ENCODE results near the gene EEFSEC.

- TF ChIP-seq, protein P1, sequence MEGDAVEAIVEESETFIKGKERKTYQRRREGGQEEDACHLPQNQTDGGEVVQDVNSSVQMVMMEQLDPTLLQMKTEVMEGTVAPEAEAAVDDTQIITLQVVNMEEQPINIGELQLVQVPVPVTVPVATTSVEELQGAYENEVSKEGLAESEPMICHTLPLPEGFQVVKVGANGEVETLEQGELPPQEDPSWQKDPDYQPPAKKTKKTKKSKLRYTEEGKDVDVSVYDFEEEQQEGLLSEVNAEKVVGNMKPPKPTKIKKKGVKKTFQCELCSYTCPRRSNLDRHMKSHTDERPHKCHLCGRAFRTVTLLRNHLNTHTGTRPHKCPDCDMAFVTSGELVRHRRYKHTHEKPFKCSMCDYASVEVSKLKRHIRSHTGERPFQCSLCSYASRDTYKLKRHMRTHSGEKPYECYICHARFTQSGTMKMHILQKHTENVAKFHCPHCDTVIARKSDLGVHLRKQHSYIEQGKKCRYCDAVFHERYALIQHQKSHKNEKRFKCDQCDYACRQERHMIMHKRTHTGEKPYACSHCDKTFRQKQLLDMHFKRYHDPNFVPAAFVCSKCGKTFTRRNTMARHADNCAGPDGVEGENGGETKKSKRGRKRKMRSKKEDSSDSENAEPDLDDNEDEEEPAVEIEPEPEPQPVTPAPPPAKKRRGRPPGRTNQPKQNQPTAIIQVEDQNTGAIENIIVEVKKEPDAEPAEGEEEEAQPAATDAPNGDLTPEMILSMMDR (IDR thresholded peaks at IDR 0.05) = no peak
- TF ChIP-seq POLR2A (IDR thresholded peaks at IDR 0.05) = no peak
Measured at GRCh38 chr3:128345196-128345595, 191.9 kb downstream of the EEFSEC start.

All from esophagus squamous epithelium (tissue), 4 donors.